Measurements from ENCODE around the gene FAT1.

The FAT1 gene

GRCh38 chr4:186712690-186713089, 11.0 kb downstream of the FAT1 start:
- no peak for TF ChIP-seq CTCF (conservative IDR thresholded peaks at IDR 0.05; ENCODE audit: low read depth, low read length)
- no peak overlapping the region for H3K4me3 ChIP-seq (ENCODE audit: low read depth, low read length)
- DNase-seq (ENCODE audit: low read depth), result no peak

DNA sequence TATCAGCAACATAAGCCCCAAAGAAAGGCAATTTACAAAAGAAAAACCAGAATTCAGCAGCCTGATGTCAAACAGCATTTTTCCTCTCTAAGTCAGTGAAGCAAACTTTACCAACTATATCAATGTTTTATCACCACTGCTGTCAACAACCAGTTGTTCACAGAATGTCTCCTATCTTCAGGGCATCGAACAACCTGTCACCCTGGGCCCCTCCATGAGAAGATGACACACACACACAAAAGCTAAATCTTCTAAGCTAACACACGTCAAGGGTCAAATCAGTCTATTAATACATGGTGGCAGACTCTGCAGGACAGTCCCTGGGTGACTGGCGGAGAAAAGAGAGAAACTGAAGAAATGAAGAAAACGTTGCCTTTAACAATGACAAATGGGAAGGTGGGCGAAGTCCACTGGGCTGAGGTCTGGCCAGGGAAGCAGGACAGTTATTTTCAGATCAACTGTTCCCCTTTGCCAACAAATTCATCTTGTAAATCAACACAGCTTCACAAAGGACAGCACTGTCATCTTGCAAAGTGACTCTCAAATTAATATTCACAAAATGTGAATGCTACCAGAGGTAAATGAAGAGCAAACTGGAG, 13.0 kb downstream of the FAT1 start:
- H3K4me3 ChIP-seq (ENCODE audit: low read depth, low read length), result no peak overlapping the region
- TF ChIP-seq CTCF (conservative IDR thresholded peaks at IDR 0.05; ENCODE audit: low read depth, low read length), result no peak
- DNase-seq (ENCODE audit: low read depth), result no peak

DNA sequence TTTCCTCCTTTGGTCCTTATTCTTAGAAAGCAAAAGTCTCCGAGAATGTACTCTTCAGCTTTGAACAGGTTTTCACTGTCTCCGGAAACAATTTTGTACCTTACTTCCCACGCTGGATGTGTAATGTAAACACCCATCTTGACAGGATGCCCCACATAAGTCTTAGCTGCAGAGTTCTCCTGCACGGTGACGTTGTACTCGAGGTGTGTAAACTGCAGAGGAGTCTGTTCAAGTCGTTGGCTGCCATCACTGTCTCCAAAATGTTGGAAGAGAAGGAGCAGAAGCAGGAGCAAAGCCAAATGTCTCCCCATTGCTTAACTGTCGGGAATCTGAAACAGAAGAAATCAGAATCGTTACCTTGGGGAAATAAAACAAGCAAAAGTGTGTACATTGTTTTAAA, 14.1 kb downstream of the FAT1 start:
- DNase-seq (ENCODE audit: low read depth), result no peak
- no peak for TF ChIP-seq CTCF (conservative IDR thresholded peaks at IDR 0.05; ENCODE audit: low read depth, low read length)
- H3K4me3 ChIP-seq (ENCODE audit: low read depth, low read length), result no peak overlapping the region

DNA sequence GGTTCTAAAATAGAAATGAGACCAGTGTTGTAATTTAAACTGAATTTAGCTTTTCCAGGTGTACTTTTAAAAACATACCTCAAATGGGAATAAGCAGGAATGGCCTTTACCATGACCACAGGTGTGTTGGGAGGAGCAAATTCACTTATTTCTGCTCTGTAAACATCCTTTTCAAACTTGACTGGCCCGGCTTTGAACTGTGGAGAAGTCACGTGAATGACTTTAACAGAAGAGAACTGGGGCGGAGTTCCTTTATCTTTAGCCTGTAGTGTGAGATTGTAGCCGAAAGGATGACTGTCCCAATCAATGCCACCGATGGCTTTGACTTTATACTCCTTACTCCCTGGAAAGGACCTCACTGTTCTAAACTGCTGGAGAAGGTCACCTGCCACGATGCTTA, 15.1 kb downstream of the FAT1 start:
- no peak overlapping the region for H3K4me3 ChIP-seq (ENCODE audit: low read depth, low read length)
- no peak for DNase-seq (ENCODE audit: low read depth)
- TF ChIP-seq CTCF (conservative IDR thresholded peaks at IDR 0.05; ENCODE audit: low read depth, low read length), result no peak

DNA sequence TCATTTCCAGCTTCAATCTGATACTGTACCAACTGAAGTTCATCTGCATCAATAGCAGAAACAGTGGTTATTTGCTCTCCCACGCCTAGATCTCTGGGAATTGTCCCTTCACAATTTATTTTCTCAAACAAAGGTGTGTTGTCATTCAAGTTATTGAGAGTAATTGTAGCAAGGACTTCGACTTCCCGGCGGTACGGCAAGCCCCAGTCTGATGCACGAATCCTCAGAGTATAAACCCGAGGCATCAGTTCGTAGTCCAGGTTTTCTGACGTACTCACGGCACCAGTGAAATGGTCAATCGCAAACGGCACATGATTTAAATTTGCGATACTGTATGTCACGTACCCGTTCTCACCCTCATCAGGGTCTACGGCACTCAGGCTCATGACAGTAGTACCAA, 15.7 kb downstream of the FAT1 start:
- TF ChIP-seq CTCF (conservative IDR thresholded peaks at IDR 0.05; ENCODE audit: low read depth, low read length), result no peak
- H3K4me3 ChIP-seq (ENCODE audit: low read depth, low read length), result no peak overlapping the region
- DNase-seq (ENCODE audit: low read depth), result no peak

GRCh38 chr4:186707574-186707973, 16.1 kb downstream of the FAT1 start:
- TF ChIP-seq CTCF (conservative IDR thresholded peaks at IDR 0.05; ENCODE audit: low read depth, low read length), result no peak
- no peak for DNase-seq (ENCODE audit: low read depth)
- no peak overlapping the region for H3K4me3 ChIP-seq (ENCODE audit: low read depth, low read length)

GRCh38 chr4:186704057-186704456, 19.6 kb downstream of the FAT1 start:
- no peak overlapping the region for H3K4me3 ChIP-seq (ENCODE audit: low read depth, low read length)
- no peak for DNase-seq (ENCODE audit: low read depth)
- no peak for TF ChIP-seq CTCF (conservative IDR thresholded peaks at IDR 0.05; ENCODE audit: low read depth, low read length)

All from choroid plexus epithelial cell (primary cell).